HL-60/S4 treated with retinoic acid at 250 ng/mL for 4 days and 3 days (cell line): ENCODE results near the gene PKN1.

Source experiments
- in situ Hi-C: fragments of 300-500 bp; cut with MboI; formaldehyde crosslinking; loops from 2 replicates; pipeline ENCODE4 v1.7.0; 2022; ENCODE audit warnings: low sequenced_read_pairs

The PKN1 gene

DNA sequence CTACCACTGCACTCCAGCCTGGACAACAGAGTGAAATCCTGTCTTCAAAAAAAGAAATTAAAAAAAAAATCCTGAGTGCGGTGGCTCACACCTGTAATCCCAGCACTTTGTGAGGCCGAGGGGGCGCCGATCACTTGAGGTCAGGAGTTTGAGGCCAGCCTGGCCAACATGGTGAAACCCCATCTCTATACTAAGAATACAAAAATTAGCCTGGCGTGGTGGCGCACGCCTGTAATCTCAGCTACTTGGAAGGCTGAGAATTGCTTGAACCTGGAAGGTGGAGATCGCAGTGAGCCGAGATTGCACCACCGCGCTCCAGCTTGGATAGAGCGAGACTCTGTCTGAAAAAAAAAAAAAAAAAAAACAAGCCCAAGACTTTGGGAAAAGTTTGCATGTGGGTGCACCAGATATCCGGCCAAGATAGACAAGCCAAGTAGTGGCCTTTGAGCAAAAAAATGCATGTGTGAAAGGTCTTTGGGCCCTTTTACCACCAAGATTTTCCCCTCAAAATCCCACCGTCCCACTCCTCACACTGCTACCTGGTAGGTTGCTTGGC, 79.4 kb downstream of the PKN1 start:
- in situ Hi-C loops, result no loop called here

- in situ Hi-C loops, result no loop called here
These were observed 81.2 kb downstream of the PKN1 start for GRCh38 chr19:14514215-14514863.

GRCh38 chr19:14515501-14516047, 82.5 kb downstream of the PKN1 start:
- in situ Hi-C loops, result no loop called here

DNA sequence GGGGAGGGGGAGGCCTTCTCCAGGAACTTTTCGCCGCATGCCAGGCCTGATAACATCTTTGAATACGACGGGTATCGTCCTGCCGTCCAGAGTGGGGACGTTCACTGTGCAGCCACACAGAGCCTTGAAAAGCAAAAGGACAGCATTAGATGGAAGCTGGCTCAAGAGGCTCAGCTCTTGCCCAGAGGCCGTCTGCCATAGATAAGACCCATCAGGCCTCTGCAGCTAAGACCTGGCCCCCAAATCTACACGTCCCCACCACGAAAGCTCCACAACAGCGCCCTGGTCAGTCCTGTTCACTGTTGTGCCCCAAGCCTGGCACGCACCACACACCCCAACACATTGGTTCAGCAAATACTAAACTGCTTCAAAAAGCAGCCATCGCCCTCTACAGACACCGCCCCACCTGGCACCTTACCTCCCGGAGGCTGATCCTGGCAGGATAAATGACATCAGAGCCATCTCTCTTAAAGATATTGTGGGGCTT, 83.0 kb downstream of the PKN1 start:
- in situ Hi-C loops, result no loop called here

DNA sequence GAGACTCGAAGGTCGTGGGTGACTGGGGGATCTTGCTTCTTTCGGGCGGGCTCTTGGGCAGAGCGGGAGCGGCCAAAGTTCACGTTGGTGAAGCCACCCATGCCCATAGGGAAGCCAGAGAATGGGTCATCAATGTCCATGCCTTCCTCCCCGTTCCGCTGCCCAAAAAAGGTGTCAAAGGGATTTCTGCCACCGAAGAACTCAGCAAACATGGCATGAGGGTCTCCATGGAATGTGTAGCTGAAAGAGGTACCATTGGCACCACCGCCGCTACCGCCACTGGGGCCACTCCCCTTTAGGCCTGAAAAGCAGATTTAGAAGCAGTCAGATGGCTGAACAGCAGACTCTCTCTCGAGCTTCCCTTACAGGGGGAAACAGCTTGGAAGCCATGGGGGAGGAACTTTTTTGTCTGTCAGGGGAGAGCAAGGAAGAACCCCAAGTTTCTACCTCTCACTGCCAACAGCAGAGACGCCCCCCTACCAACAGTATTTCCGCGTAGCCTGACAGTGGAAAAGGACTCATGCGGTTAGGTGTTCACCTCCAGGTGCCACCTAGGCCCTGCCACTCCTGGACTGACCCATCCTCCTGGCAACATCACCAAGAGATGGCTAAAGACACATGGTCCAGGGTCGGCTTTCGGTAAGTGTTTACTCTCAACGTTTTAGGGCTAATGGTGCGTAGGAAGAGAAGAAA, 83.8 kb downstream of the PKN1 start:
- in situ Hi-C loops, result no loop called here

DNA sequence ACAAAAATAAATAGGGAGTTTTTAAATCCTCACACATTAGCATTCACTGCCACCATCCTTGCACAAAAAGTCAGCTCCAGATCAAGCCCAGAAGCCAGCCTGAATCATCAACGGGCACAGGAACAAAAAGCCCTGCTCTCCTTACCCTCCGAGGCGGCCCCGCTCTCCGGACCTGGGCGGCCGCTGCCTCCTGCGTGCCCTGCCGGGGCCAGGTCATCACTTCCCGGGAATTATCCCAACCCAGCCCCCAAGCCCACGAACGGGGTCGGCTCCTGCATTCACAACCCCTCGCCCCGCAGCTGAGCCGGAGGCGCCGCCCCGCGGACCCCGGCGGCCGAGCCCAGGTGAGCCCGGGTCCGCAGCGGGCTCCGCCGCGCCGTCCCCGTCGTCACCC, 84.3 kb downstream of the PKN1 start:
- in situ Hi-C loops, result no loop called here

GRCh38 chr19:14517840-14518505, 84.9 kb downstream of the PKN1 start, which contains the start of gene DNAJB1:
Gene DNAJB1, minus strand, starts transcription at chr19:14518397. Its CDS starts 48 bp downstream, at chr19:14518349.
- in situ Hi-C loops, result no loop called here

GRCh38 chr19:14519245-14519859, 86.2 kb downstream of the PKN1 start:
- in situ Hi-C loops, result no loop called here

DNA sequence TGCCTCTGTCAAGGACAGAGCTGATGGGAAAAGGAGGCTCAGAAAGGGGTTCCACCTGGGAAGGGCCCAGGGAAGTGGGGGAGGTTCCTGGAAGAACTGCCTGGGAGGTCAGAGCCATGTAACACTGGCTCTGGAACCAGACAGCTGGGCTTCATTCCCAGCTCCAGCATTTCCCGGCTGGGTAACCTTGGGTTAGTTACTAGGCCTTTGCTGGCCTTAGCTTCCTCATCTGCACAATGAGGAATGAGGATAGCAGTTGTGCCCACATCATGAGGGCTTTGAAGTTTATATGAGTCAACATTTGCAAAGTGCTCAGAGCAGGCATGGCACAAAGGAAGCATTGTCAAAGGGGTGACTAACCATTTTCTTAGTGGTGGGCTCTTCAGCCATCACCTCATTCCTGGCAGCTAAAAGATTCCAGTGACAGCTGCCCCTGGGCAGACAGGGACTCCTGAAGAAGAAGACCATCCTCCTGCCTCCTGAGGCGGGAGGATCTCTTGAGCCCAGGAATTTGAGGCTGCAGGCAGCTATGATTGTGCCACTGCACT, 86.8 kb downstream of the PKN1 start:
- in situ Hi-C loops, result no loop called here

GRCh38 chr19:14520543-14520942, 87.4 kb downstream of the PKN1 start:
- in situ Hi-C loops, result no loop called here
